ENCODE data around the gene RAPGEF3.

The RAPGEF3 gene

DNA sequence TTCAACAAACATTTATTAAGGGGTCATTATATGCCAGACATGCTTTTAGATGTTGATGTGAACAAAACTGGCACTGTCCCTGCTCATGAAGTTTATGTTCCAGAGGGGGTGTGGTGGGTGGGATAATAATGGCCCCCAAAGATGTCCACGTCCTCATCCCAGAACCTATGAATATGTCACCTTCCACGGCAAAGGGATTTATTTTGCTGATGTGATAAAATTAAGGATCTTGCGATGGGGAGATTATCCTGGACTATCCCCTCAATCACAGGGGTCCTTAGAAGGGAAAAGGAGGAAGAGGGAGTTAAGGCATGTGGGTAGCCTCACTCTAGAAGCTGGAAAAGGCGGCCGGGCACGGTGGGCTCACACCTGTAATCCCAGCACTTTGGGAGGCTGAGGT is 12.6 kb upstream of the RAPGEF3 start:
- TF ChIP-seq FOXP2 (optimal IDR thresholded peaks at IDR 0.05; ENCODE audit: control extremely low read depth, extremely low read length, insufficient read depth), result no peak
- no peak for TF ChIP-seq EZH2 (IDR thresholded peaks at IDR 0.05)
- no peak for TF ChIP-seq POLR2AphosphoS5 (IDR thresholded peaks at IDR 0.05; ENCODE audit: borderline replicate concordance, low read depth, low read length)
- H3K9me3 ChIP-seq (ENCODE audit: low read depth, low read length), result no peaks in the 10 kb centered on the region
- no peak for DNase-seq (ENCODE audit: low read depth, low spot score)
- H3K4me3 ChIP-seq, result no peak overlapping the region
- H3K9ac ChIP-seq (ENCODE audit: insufficient read length), result no peak overlapping the region
- no peaks in the 10 kb centered on the region for H3K36me3 ChIP-seq (ENCODE audit: insufficient read depth, low read length)
- H3K27ac ChIP-seq, result no peak overlapping the region

DNA sequence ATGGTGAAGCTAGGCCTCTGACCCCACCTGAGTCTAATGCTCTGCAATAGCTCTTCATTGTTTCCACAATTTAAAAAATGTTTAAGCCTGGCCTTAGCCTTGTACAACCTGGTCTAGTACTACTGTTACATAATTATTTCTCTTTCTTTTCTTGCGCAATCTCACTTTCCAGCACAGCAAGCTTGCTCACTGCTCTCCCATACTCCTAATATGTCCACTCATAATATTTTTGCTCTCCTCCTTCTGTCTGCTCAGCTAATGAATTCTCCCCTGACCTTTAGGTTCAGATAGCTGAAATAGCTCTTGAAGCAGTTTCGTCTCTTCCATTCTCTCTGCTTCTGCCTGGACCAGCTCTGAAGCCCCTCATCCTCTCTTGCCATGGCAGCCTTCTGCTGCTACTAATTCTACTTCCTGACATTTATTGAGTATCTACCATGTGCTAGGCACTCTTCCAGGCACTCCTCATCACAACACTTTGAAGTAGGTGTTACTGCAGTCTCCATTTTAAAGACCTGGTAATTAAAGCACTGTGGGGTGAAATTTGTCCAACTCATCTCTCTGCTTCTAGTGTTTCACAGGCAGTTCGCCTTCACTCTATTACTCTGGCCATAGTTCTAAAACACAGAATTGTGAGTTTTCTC is 11.5 kb upstream of the RAPGEF3 start:
- TF ChIP-seq FOXP2 (optimal IDR thresholded peaks at IDR 0.05; ENCODE audit: control extremely low read depth, extremely low read length, insufficient read depth), result no peak
- TF ChIP-seq EZH2 (IDR thresholded peaks at IDR 0.05), result no peak
- no peak for TF ChIP-seq POLR2AphosphoS5 (IDR thresholded peaks at IDR 0.05; ENCODE audit: borderline replicate concordance, low read depth, low read length)
- peak overlapping the region; percentile 49; the same call in 1 of the 2 replicates for H3K27ac ChIP-seq
- DNase-seq (ENCODE audit: low read depth, low spot score), result no peak
- no peaks in the 10 kb centered on the region for H3K36me3 ChIP-seq (ENCODE audit: insufficient read depth, low read length)
- no peaks in the 10 kb centered on the region for H3K9me3 ChIP-seq (ENCODE audit: low read depth, low read length)
- peak overlapping the region; percentile 63 for H3K4me3 ChIP-seq
- peak overlapping the region; percentile 26 for H3K9ac ChIP-seq (ENCODE audit: insufficient read length)

DNA sequence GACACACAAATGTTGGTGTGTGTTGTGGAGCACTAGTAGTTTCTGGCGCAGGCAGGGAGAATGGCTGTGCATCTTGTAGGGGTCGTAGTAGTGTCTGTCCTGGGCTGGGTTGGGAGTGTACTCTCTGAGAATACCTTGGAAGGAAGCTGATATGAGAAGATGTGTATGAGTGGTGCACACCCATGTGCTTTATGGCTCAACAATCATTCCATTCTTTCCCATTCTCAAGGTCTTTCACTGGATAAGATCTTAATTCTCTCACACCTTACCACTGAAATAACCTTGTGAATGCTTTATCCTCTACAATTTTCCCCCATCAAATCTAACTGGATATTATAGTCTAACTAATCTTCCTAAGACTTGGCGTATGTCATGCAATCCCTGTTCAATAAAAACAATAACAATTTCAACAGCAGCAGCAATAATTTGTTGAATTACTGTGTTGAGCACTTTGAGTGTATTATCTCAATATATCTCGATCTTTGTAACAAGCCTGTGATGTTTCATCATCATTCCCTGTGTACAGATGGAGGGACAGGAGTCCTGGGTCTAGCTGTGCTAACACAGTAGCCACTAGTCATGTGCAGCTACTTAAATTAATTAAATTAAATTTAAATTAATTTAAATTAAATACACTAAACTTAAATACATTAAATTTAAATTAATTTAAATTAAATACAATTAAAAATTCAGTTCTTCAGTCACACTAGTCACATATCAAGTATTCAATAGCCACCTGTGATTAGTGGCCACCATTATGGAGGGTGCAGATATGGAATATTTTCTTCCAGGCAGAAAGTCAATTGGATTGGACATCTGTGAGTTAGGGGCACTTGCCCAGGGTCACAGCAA is 10.8 kb upstream of the RAPGEF3 start:
- peak overlapping the region; percentile 49; the same call in 1 of the 2 replicates for H3K27ac ChIP-seq
- TF ChIP-seq FOXP2 (optimal IDR thresholded peaks at IDR 0.05; ENCODE audit: control extremely low read depth, extremely low read length, insufficient read depth) (no peak), POLR2AphosphoS5 (IDR thresholded peaks at IDR 0.05; ENCODE audit: borderline replicate concordance, low read depth, low read length) (no peak), EZH2 (IDR thresholded peaks at IDR 0.05) (no peak)
- DNase-seq (ENCODE audit: low read depth, low spot score), result no peak

DNA sequence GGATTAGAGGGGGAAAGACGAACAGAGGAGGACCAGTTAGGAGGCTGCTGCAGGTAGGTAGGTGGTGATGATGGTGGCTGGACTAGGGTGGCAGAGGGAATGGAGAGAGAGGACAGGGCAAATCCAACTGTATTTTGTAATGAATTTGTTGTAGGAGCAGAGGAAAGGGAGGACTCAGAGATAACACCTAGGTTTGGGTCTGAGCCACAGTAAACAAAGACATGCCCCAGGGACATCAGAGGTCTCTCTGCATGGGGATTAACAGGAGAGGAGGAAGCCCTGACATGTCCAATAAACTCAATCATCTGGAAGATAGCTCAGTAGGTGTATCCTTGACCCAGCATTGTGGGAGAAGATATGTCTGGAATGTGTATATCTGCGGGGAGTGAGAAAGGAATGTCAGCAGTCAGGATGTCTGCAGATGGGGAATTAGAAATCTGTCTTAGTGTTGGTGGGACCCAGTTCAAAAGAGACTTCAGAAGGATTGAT is 9.7 kb upstream of the RAPGEF3 start:
- no peak for DNase-seq (ENCODE audit: low read depth, low spot score)
- H3K36me3 ChIP-seq (ENCODE audit: insufficient read depth, low read length), result no peaks in the 10 kb centered on the region
- no peak overlapping the region for H3K9ac ChIP-seq (ENCODE audit: insufficient read length)
- TF ChIP-seq POLR2AphosphoS5 (IDR thresholded peaks at IDR 0.05; ENCODE audit: borderline replicate concordance, low read depth, low read length), result no peak
- TF ChIP-seq EZH2 (IDR thresholded peaks at IDR 0.05), result no peak
- no peak for TF ChIP-seq FOXP2 (optimal IDR thresholded peaks at IDR 0.05; ENCODE audit: control extremely low read depth, extremely low read length, insufficient read depth)
- no peak overlapping the region for H3K27ac ChIP-seq
- no peak overlapping the region; the same call in 1 of the 2 replicates for H3K4me3 ChIP-seq
- H3K9me3 ChIP-seq (ENCODE audit: low read depth, low read length), result no peaks in the 10 kb centered on the region

More for the DNA sequence above, 10.8 kb upstream of the RAPGEF3 start:
- no peaks in the 10 kb centered on the region for H3K9me3 ChIP-seq (ENCODE audit: low read depth, low read length)
- H3K36me3 ChIP-seq (ENCODE audit: insufficient read depth, low read length), result no peaks in the 10 kb centered on the region
- peak overlapping the region; percentile 16 for H3K9ac ChIP-seq (ENCODE audit: insufficient read length)
- peak overlapping the region; percentile 63; the same call in 1 of the 2 replicates for H3K4me3 ChIP-seq

DNA sequence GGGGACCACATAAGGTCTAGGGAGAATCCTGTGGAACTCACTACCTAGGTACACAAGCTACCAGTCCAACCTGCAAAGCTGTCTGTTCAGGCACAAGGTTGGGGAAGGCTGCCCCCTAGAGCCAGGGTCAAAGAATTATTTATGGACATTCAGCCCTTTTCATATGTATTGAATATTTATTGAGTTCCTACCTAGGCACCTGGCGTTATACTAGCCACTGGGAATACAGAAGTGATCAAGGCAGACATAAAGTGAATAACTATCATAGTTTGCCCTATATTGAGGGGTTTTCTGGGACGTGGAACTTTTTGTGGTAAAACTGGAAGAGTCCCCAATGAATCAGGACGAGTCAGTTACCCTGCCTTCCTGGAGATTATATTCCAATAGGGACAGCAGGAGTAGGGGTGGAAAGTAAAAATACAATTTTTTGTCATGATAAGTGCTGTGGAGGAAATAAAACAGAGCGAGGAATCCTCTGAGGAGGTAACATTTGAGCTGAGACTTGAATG is 8.6 kb upstream of the RAPGEF3 start:
- H3K27ac ChIP-seq, result no peak overlapping the region
- H3K9ac ChIP-seq (ENCODE audit: insufficient read length), result no peak overlapping the region
- no peak for DNase-seq (ENCODE audit: low read depth, low spot score)
- TF ChIP-seq FOXP2 (optimal IDR thresholded peaks at IDR 0.05; ENCODE audit: control extremely low read depth, extremely low read length, insufficient read depth) (no peak), POLR2AphosphoS5 (IDR thresholded peaks at IDR 0.05; ENCODE audit: borderline replicate concordance, low read depth, low read length) (no peak)
- no peaks in the 10 kb centered on the region for H3K9me3 ChIP-seq (ENCODE audit: low read depth, low read length)
- H3K4me3 ChIP-seq, result no peak overlapping the region
- no peaks in the 10 kb centered on the region for H3K36me3 ChIP-seq (ENCODE audit: insufficient read depth, low read length)

DNA sequence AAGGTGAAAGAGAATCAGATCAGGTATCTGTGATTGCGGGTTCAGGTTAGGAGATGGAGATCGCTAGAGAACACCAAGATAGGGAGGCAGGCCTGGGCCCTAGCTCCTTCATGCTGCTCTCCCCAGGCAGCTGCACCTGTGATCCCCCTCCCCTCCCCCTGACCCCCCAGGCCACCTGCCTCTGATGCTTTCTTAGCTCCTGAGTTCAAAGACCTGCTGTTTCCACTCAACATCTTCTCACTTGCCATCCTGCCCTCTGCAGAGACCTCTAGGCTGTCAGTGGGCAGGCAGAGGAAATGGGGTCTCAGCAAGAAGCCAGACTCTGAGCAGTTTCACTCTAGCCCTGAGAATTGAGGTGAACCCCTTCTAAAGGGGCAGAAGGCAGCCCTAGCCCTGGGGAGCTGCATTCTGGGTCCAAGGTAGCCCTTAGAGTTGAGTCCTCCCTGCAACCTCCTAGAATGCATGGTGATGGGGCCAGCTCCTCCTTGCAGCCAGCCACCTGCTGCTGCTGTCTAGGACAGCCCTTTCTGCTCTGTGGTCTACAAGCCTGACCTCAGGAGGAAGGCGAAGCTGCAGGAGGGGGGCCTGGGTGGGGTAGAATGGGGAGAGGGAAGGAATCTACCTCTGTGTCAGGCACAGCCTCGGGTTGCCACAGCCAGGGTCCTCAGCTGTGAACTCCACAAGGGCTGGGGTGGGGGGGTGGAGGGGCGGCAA is 8.0 kb upstream of the RAPGEF3 start:
- TF ChIP-seq FOXP2 (optimal IDR thresholded peaks at IDR 0.05; ENCODE audit: control extremely low read depth, extremely low read length, insufficient read depth), result no peak
- TF ChIP-seq POLR2AphosphoS5 (IDR thresholded peaks at IDR 0.05; ENCODE audit: borderline replicate concordance, low read depth, low read length), result no peak
- TF ChIP-seq EZH2 (IDR thresholded peaks at IDR 0.05), result no peak
- no peak for DNase-seq (ENCODE audit: low read depth, low spot score)
- no peak overlapping the region for H3K9ac ChIP-seq (ENCODE audit: insufficient read length)
- no peaks in the 10 kb centered on the region for H3K9me3 ChIP-seq (ENCODE audit: low read depth, low read length)
- no peak overlapping the region for H3K27ac ChIP-seq
- H3K4me3 ChIP-seq, result no peak overlapping the region
- H3K36me3 ChIP-seq (ENCODE audit: insufficient read depth, low read length), result no peaks in the 10 kb centered on the region

DNA sequence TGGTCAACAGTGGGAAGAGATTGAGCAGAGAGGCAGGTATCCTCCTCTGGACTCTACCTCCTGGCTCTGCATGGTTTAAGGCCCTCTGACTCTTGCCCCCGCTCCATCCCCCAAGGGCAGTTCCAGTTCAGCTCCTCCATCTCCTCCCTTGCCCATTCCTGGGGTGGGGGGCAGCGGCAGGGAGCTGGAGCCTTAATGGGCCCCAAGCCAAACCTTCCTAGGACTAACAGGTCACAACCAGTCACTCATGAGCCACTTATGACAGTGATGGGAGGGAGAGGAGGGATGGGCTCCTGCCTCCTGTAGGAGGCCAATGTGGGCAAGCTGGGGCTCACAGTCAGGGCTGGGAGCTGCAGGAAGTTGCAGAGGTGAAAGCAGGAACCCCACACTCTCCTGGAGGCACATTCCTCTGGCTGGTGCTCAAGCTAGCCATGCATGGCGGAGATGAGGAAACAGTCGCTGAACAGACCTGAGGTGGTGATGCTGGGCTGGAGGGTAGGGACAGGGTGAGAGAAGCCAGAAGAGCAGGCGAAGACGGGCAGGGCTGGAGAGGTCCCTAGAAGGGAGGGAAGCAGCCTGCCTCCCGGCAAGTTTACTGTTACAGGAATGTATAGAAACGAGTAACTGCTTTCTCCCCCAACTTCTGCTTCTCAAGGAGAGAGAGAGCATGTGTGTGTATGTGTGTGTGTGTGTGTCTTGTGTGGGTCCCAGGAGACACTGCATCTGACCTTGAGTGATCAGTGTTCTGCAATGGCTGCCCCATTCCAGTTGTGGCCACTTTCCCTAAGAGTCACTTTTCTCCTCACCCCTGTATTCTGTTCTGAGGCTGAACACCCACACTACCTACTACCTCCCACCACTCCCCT is 5.0 kb upstream of the RAPGEF3 start:
- no peak for DNase-seq (ENCODE audit: low read depth, low spot score)
- H3K36me3 ChIP-seq (ENCODE audit: insufficient read depth, low read length), result no peaks in the 10 kb centered on the region
- H3K9ac ChIP-seq (ENCODE audit: insufficient read length), result no peak overlapping the region
- no peak overlapping the region for H3K4me3 ChIP-seq
- H3K9me3 ChIP-seq (ENCODE audit: low read depth, low read length), result no peaks in the 10 kb centered on the region
- TF ChIP-seq EZH2 (IDR thresholded peaks at IDR 0.05) (no peak), FOXP2 (optimal IDR thresholded peaks at IDR 0.05; ENCODE audit: control extremely low read depth, extremely low read length, insufficient read depth) (no peak)
- no peak overlapping the region for H3K27ac ChIP-seq

All from SK-N-MC (cell line).